ENCODE measurements around the gene KDM1B. TPM values are rescaled to one million over a fixed set of nuclear protein-coding genes. Genes with fewer than 3 reads are reported as not detected.

Gene KDM1B
- total and polyA plus RNA-seq, 2 experiments from 2014 or later = 1.6 to 15.4 TPM

DNA sequence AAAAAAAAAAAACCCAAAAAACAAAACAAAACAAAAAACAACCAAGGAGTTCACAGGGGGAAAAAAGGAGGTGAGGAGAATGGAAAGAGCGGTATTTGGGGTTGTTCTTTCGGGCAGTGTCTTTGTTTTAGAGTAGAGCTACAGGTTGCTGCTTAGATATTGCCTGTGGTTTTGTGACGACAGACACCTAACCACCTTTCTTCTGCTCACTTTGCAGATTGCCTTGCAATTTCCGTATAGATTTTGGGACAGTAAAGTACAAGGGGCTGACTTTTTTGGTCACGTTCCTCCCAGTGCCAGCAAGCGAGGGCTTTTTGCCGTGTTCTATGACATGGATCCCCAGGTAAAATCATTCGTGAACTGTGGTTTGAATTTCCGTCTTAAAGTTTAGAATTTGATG, 58.2 kb downstream of the KDM1B start:
- Histone ChIP-seq H3K36me3 (no peaks in the 10 kb centered on the region), H3K4me3 (no peak overlapping the region), H3K27ac (peak overlapping the region; percentile 6), H3K27me3 (no peaks in the 10 kb centered on the region), H3K9me3 (ENCODE audit: low read depth) (no peaks in the 10 kb centered on the region), H3K4me1 (ENCODE audit: low read depth) (peaks cover 19% of the 10 kb centered on the region)
- TF ChIP-seq, protein P1, sequence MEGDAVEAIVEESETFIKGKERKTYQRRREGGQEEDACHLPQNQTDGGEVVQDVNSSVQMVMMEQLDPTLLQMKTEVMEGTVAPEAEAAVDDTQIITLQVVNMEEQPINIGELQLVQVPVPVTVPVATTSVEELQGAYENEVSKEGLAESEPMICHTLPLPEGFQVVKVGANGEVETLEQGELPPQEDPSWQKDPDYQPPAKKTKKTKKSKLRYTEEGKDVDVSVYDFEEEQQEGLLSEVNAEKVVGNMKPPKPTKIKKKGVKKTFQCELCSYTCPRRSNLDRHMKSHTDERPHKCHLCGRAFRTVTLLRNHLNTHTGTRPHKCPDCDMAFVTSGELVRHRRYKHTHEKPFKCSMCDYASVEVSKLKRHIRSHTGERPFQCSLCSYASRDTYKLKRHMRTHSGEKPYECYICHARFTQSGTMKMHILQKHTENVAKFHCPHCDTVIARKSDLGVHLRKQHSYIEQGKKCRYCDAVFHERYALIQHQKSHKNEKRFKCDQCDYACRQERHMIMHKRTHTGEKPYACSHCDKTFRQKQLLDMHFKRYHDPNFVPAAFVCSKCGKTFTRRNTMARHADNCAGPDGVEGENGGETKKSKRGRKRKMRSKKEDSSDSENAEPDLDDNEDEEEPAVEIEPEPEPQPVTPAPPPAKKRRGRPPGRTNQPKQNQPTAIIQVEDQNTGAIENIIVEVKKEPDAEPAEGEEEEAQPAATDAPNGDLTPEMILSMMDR (IDR thresholded peaks at IDR 0.05; ENCODE audit: low read depth, low read length) = no peak
- no peak for DNase-seq (ENCODE audit: low read depth in 1 of 2, low spot score in 1 of 2)

GRCh38 chr6:18214003-18214402, 58.8 kb downstream of the KDM1B start:
- peaks cover 19% of the 10 kb centered on the region for H3K4me1 ChIP-seq (ENCODE audit: low read depth)
- no peaks in the 10 kb centered on the region for H3K27me3 ChIP-seq
- no peak overlapping the region for H3K4me3 ChIP-seq
- DNase-seq (ENCODE audit: low read depth in 1 of 2, low spot score in 1 of 2) = peak in 1 of 2 donors; percentile 34
- H3K36me3 ChIP-seq = no peaks in the 10 kb centered on the region
- peak overlapping the region; percentile 6 for H3K27ac ChIP-seq
- TF ChIP-seq, protein P1 (IDR thresholded peaks at IDR 0.05; ENCODE audit: low read depth, low read length) = no peak
- no peaks in the 10 kb centered on the region for H3K9me3 ChIP-seq (ENCODE audit: low read depth)

- Histone ChIP-seq H3K36me3 (no peaks in the 10 kb centered on the region), H3K9me3 (ENCODE audit: low read depth) (no peaks in the 10 kb centered on the region), H3K27ac (no peak overlapping the region), H3K27me3 (no peaks in the 10 kb centered on the region), H3K4me1 (ENCODE audit: low read depth) (peaks cover 16% of the 10 kb centered on the region), H3K4me3 (no peak overlapping the region)
- TF ChIP-seq, protein P1 (IDR thresholded peaks at IDR 0.05; ENCODE audit: low read depth, low read length) = no peak
- no peak for DNase-seq (ENCODE audit: low read depth in 1 of 2, low spot score in 1 of 2)
Observed at GRCh38 chr6:18215436-18215835, 60.2 kb downstream of the KDM1B start.

- Histone ChIP-seq H3K4me1 (ENCODE audit: low read depth) (peaks cover 16% of the 10 kb centered on the region), H3K36me3 (no peaks in the 10 kb centered on the region), H3K4me3 (no peak overlapping the region), H3K27ac (no peak overlapping the region), H3K9me3 (ENCODE audit: low read depth) (no peaks in the 10 kb centered on the region), H3K27me3 (no peaks in the 10 kb centered on the region)
- peak in 1 of 2 donors; percentile 26 for DNase-seq (ENCODE audit: low read depth in 1 of 2, low spot score in 1 of 2)
- TF ChIP-seq, protein P1 (IDR thresholded peaks at IDR 0.05; ENCODE audit: low read depth, low read length) = no peak
Observed at GRCh38 chr6:18216411-18216810, 61.2 kb downstream of the KDM1B start.

DNA sequence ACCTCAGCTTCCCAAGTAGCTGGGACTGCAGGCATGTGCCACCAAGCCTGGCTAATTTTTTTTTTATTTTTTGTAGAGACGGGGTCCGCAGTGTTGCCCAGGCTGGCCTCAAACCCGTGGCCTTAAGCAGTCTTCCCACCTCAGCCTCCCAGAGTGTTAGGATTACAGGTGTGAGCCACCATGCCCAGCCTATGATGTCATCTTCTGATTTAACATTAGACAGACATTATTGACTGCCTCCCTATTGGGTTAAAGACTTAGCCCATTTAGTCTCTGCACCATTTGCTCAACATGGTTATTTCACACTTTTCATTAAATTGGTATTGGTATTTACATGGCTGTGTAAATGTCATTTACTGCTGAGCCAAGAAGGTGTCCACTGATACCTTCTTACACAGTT, 63.0 kb downstream of the KDM1B start:
- Histone ChIP-seq H3K27me3 (no peaks in the 10 kb centered on the region), H3K4me3 (no peak overlapping the region), H3K9me3 (ENCODE audit: low read depth) (no peaks in the 10 kb centered on the region), H3K36me3 (peaks cover 9% of the 10 kb centered on the region), H3K27ac (no peak overlapping the region), H3K4me1 (ENCODE audit: low read depth) (peaks cover 16% of the 10 kb centered on the region)
- no peak for DNase-seq (ENCODE audit: low read depth in 1 of 2, low spot score in 1 of 2)
- TF ChIP-seq, protein P1 (IDR thresholded peaks at IDR 0.05; ENCODE audit: low read depth, low read length) = no peak

DNA sequence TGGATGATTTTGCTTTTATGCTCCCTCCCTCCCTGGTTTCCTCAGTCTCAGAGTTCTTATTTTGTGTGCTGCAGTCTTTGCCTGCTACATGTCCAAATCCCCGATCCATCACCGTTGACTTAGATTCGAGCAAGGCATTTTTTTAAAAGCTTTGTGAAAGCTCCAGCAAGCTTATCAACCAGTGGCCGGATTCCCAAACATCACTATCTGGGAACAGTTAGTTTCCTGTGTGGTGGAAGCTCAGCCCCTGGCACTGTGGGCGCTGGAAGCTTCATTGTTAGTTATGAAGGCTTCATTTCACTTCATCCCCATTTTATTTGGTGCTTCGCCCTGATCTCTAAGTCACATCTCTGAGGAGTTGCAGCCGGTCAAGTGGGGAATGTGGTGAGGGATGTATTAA, 64.4 kb downstream of the KDM1B start:
- no peaks in the 10 kb centered on the region for H3K27me3 ChIP-seq
- no peak overlapping the region for H3K4me3 ChIP-seq
- H3K36me3 ChIP-seq = peaks cover 20% of the 10 kb centered on the region
- H3K4me1 ChIP-seq (ENCODE audit: low read depth) = peaks cover 6% of the 10 kb centered on the region
- peak in 1 of 2 donors; percentile 54 for DNase-seq (ENCODE audit: low read depth in 1 of 2, low spot score in 1 of 2)
- TF ChIP-seq, protein P1 (IDR thresholded peaks at IDR 0.05; ENCODE audit: low read depth, low read length) = no peak
- H3K9me3 ChIP-seq (ENCODE audit: low read depth) = no peaks in the 10 kb centered on the region
- H3K27ac ChIP-seq = no peak overlapping the region
